ENCODE results near the gene NLRC3. TPM values are rescaled to one million over a fixed set of nuclear protein-coding genes. Genes with fewer than 3 reads are reported as not detected.

The NLRC3 gene
- total RNA-seq, 1 donor from 2014 or later = 0.34 TPM

GRCh38 chr16:3550851-3551847 lies 26.1 kb downstream of the NLRC3 start:
- no peak overlapping the region for H3K4me3 Mint-ChIP-seq
- DNase-seq (ENCODE audit: extremely low spot score, unreplicated experiment) = no peak
- H3K27ac Mint-ChIP-seq = no peak overlapping the region
- TF ChIP-seq, protein P1, sequence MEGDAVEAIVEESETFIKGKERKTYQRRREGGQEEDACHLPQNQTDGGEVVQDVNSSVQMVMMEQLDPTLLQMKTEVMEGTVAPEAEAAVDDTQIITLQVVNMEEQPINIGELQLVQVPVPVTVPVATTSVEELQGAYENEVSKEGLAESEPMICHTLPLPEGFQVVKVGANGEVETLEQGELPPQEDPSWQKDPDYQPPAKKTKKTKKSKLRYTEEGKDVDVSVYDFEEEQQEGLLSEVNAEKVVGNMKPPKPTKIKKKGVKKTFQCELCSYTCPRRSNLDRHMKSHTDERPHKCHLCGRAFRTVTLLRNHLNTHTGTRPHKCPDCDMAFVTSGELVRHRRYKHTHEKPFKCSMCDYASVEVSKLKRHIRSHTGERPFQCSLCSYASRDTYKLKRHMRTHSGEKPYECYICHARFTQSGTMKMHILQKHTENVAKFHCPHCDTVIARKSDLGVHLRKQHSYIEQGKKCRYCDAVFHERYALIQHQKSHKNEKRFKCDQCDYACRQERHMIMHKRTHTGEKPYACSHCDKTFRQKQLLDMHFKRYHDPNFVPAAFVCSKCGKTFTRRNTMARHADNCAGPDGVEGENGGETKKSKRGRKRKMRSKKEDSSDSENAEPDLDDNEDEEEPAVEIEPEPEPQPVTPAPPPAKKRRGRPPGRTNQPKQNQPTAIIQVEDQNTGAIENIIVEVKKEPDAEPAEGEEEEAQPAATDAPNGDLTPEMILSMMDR (conservative IDR thresholded peaks at IDR 0.05) = no peak
- no peaks in the 10 kb centered on the region for H3K27me3 Mint-ChIP-seq
- H3K4me1 Mint-ChIP-seq (ENCODE audit: unreplicated experiment) = no peaks in the 10 kb centered on the region
- no peaks in the 10 kb centered on the region for H3K9me3 Mint-ChIP-seq
- no peaks in the 10 kb centered on the region for H3K36me3 Mint-ChIP-seq

- Mint-ChIP-seq H3K36me3 (no peaks in the 10 kb centered on the region), H3K4me1 (ENCODE audit: unreplicated experiment) (no peaks in the 10 kb centered on the region), H3K27me3 (no peaks in the 10 kb centered on the region), H3K27ac (no peak overlapping the region), H3K9me3 (no peaks in the 10 kb centered on the region), H3K4me3 (no peak overlapping the region)
- TF ChIP-seq, protein P1 (conservative IDR thresholded peaks at IDR 0.05) = no peak
- no peak for DNase-seq (ENCODE audit: extremely low spot score, unreplicated experiment)
Measured at GRCh38 chr16:3549906-3550305, 27.3 kb downstream of the NLRC3 start.

- Mint-ChIP-seq H3K4me1 (ENCODE audit: unreplicated experiment) (no peaks in the 10 kb centered on the region), H3K9me3 (no peaks in the 10 kb centered on the region)
- TF ChIP-seq, protein P1 (conservative IDR thresholded peaks at IDR 0.05) = no peak
Measured at GRCh38 chr16:3548859-3549258, 28.3 kb downstream of the NLRC3 start.

DNA sequence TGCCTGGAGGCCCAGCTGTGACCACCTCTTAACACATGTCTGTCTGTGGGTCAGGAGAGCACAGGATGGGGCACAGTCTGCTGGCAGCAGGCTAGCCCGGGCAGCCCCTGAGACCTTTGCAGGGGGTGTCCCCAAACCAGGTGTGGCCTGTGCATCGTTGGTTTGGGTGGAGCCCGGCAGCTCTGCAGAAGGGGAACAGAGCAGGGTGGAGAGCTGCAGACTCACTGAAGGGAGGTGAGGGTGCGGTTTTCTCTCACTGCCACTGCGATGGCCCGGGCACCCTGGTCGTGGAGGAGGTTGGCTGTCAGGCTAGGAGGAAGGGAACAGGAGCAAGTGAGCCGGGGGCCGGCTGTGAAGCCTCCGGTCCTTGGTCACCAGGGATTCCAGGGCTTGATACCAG lies 28.8 kb downstream of the NLRC3 start:
- no peak for DNase-seq (ENCODE audit: extremely low spot score, unreplicated experiment)
- TF ChIP-seq, protein P1 (conservative IDR thresholded peaks at IDR 0.05) = no peak
- Mint-ChIP-seq H3K27ac (no peak overlapping the region), H3K9me3 (no peaks in the 10 kb centered on the region), H3K4me3 (no peak overlapping the region), H3K4me1 (ENCODE audit: unreplicated experiment) (no peaks in the 10 kb centered on the region), H3K36me3 (no peaks in the 10 kb centered on the region), H3K27me3 (no peaks in the 10 kb centered on the region)

More at GRCh38 chr16:3548859-3549258, 28.3 kb downstream of the NLRC3 start:
- Mint-ChIP-seq H3K27me3 (no peaks in the 10 kb centered on the region), H3K27ac (no peak overlapping the region), H3K4me3 (no peak overlapping the region), H3K36me3 (no peaks in the 10 kb centered on the region)
- DNase-seq (ENCODE audit: extremely low spot score, unreplicated experiment) = no peak

DNA sequence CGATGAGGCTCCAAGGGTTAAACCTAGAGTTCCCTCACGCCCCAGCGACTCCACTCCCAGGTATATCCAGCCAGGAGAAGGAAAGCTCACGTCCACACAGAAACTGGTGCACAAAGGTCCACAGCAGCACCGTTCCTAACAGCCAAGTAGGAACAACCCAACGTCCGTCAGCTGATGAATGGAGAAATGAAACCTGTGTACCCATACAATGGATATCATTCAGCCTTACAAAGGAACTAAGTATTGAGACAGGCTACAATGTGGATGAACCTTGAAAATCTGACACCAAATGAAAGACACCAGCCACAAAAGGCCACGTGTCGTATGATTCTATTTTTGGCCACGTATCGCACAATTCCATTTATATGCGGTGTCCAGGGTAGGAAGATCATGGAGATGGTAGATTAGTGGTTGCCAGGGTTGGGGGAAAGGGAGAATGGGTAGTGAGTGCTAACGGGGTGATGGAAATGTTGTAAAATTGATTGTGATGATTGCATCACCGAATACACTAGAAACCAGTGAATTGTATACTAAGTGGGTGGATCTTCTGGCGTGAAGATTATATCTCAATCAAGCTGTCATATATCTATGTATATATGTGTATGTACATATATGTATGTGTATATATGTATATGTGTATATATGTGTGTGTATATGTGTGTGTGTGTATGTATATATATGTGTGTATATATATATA lies 30.1 kb downstream of the NLRC3 start:
- no peaks in the 10 kb centered on the region for H3K4me1 Mint-ChIP-seq (ENCODE audit: unreplicated experiment)
- H3K27ac Mint-ChIP-seq = no peak overlapping the region

More for the DNA sequence above, 30.1 kb downstream of the NLRC3 start:
- Mint-ChIP-seq H3K27me3 (no peaks in the 10 kb centered on the region), H3K36me3 (no peaks in the 10 kb centered on the region), H3K9me3 (no peaks in the 10 kb centered on the region), H3K4me3 (no peak overlapping the region)
- TF ChIP-seq, protein P1 (conservative IDR thresholded peaks at IDR 0.05) = no peak
- DNase-seq (ENCODE audit: extremely low spot score, unreplicated experiment) = no peak
